Stomach (tissue), 4 donors: ENCODE results near the gene TSEN54.

Source experiments
- CTCF ChIP-seq, 7 experiments: fragments of 450-650 bp in 4 of 7; fragments of 200-600 bp in 3 of 7; sonication (generic) in 3 of 7; IDR thresholded peaks; one replicate each; pipeline ENCODE4 v1.5.1; 2016 to 2019; ENCODE audit warnings: antibody characterized with exemption in 7 of 7, control low read depth in 2 of 7, mild to moderate bottlenecking in 1 of 7
- POLR2A ChIP-seq, 4 donors: fragments of 450-650 bp; IDR thresholded peaks; one replicate each; pipeline ENCODE4 v1.6.1; 2016; ENCODE audit warnings: antibody characterized with exemption in 4 of 4, control low read depth in 2 of 4, mild to moderate bottlenecking in 1 of 4, moderate library complexity in 1 of 4

GRCh38 chr17:75570772-75571171 lies 54.4 kb downstream of the TSEN54 start:
- TF ChIP-seq POLR2A (IDR thresholded peaks at IDR 0.05) (no peak), CTCF (IDR thresholded peaks at IDR 0.05) (no peak)
